HCT116 (cell line): ENCODE results near the gene EEPD1. TPM values are rescaled to one million over a fixed set of nuclear protein-coding genes. Genes with fewer than 3 reads are reported as not detected.

Experiments used
- ATAC-seq: fragments of 200-7000 bp; cut with Tn5 transposase; 2 replicates; pipeline ENCODE4 v1.9.1; 2020; ENCODE audit warnings: mild to moderate bottlenecking, moderate library complexity
- BruUV-seq: library from RNA; stranded (reverse); fragments of 400-500 nt; replicated peaks from 2 replicates; lab custom pipeline; 2021; lab: Mats Ljungman, UMichigan
- CTCF ChIA-PET: fragments of 300-600 bp; sonication (Branson Sonifier 250); formaldehyde crosslinking; loops from one replicate; lab custom pipeline; 2021; ENCODE audit warnings: antibody characterized with exemption; lab: Charles Lee
- POLR2A ChIA-PET: fragments of 300-600, 350-600 bp; sonication (Branson Sonifier 250); formaldehyde crosslinking; loops from one replicate; lab custom pipeline; 2021; ENCODE audit warnings: antibody characterized with exemption; lab: Charles Lee
- RAD21 ChIA-PET, 2 experiments: fragments of 300-600 bp; sonication (Branson Sonifier 250); formaldehyde crosslinking; loops; one replicate each; lab custom pipeline; 2023; ENCODE audit warnings: low total read pairs in 2 of 2; ENCODE audit not compliant: uncharacterized antibody in 2 of 2, unreplicated experiment in 2 of 2, low non-redundant PET in 1 of 2; lab: Charles Lee
- DNase-seq: peaks from one replicate; pipeline ENCODE4 v3.0.0-alpha.2; 2010; ENCODE audit warnings: low read depth, low spot score
- H2AFZ ChIP-seq: fragments of 200-600 bp; shearing (Covaris generic), sonication (generic); 2 replicates; pipeline ENCODE4 v1.6.1; 2017; ENCODE audit warnings: low read depth, mixed run types, mixed read lengths, antibody characterized with exemption, low read length; ENCODE audit not compliant: poor library complexity, severe bottlenecking
- H3K27ac ChIP-seq: 2 replicates; pipeline ENCODE4 v1.5.1; 2012; ENCODE audit warnings: low read depth, low read length
- H3K27me3 ChIP-seq: fragments of 200-600 bp; sonication (generic); 2 replicates; pipeline ENCODE4 v1.6.1; 2016; ENCODE audit warnings: mixed run types, low read length, mixed read lengths; ENCODE audit not compliant: insufficient read depth
- H3K36me3 ChIP-seq, 2 experiments: fragments of 200-500 bp in 1 of 2; fragments of 200-600 bp in 1 of 2; sonication (Bioruptor generic) in 1 of 2; sonication (generic) in 1 of 2; 2 replicates each; pipeline versions ENCODE4 v1.5.1 to v1.6.1; 2014 to 2016; ENCODE audit warnings: low read length in 2 of 2, inconsistent platforms in 1 of 2, mixed read lengths in 1 of 2, mixed run types in 1 of 2; ENCODE audit not compliant: insufficient read depth in 2 of 2, control insufficient read depth in 1 of 2
- H3K4me1 ChIP-seq, 2 experiments: fragments of 200-600 bp in 1 of 2; sonication (generic) in 1 of 2; 2 replicates each; pipeline versions ENCODE4 v1.5.1 to v1.6.1; 2012 to 2017; ENCODE audit warnings: low read length in 2 of 2, inconsistent platforms in 1 of 2, mild to moderate bottlenecking in 1 of 2, mixed read lengths in 1 of 2, mixed run types in 1 of 2, moderate library complexity in 1 of 2; ENCODE audit not compliant: insufficient read depth in 2 of 2, control insufficient read depth in 1 of 2
- H3K4me2 ChIP-seq: fragments of 200-600 bp; sonication (generic); 2 replicates; pipeline ENCODE4 v1.6.1; 2017; ENCODE audit warnings: mixed run types, low read length, mixed read lengths
- H3K4me3 ChIP-seq, 2 experiments: fragments of 200-600 bp in 1 of 2; sonication (generic) in 1 of 2; replicated peaks in 1 of 2; 2 replicates each; pipeline ENCODE4 v1.5.1; 2011 to 2016; ENCODE audit warnings: low read length in 2 of 2, control low read depth in 1 of 2, low read depth in 1 of 2, mild to moderate bottlenecking in 1 of 2, mixed read lengths in 1 of 2, mixed run types in 1 of 2
- H3K79me2 ChIP-seq: fragments of 200-600 bp; sonication (generic); 2 replicates; pipeline ENCODE4 v1.6.1; 2017; ENCODE audit warnings: mild to moderate bottlenecking, mixed run types, low read length, moderate library complexity, mixed read lengths; ENCODE audit not compliant: insufficient read depth
- H3K9ac ChIP-seq: fragments of 200-600 bp; sonication (generic); 2 replicates; pipeline ENCODE4 v1.6.1; 2016; ENCODE audit warnings: low read length, mixed read lengths
- H3K9me2 ChIP-seq: fragments of 200-600 bp; sonication (generic), shearing (Covaris generic); 2 replicates; pipeline ENCODE4 v1.6.1; 2017; ENCODE audit warnings: mixed run types, mild to moderate bottlenecking, moderate library complexity; ENCODE audit not compliant: insufficient read depth
- H3K9me3 ChIP-seq, 2 experiments: fragments of 200-500 bp in 1 of 2; fragments of 200-600 bp in 1 of 2; sonication (Bioruptor generic) in 1 of 2; sonication (generic) in 1 of 2; 2 replicates each; pipeline ENCODE4 v1.6.1; 2014 to 2017; ENCODE audit warnings: low read length in 2 of 2, mixed read lengths in 2 of 2, inconsistent platforms in 1 of 2, low read depth in 1 of 2, mild to moderate bottlenecking in 1 of 2, mixed run types in 1 of 2, moderate library complexity in 1 of 2; ENCODE audit not compliant: control insufficient read depth in 1 of 2, insufficient read depth in 1 of 2
- H4K20me1 ChIP-seq: fragments of 200-600 bp; sonication (generic), shearing (Covaris generic); 2 replicates; pipeline ENCODE4 v1.6.1; 2017; ENCODE audit warnings: mixed run types, mild to moderate bottlenecking, moderate library complexity; ENCODE audit not compliant: insufficient read depth
- CEBPB ChIP-seq: IDR thresholded peaks from 2 replicates; pipeline ENCODE4 v1.6.1; 2012; ENCODE audit warnings: low read depth
- EGR1 ChIP-seq: IDR thresholded peaks from 2 replicates; pipeline ENCODE4 v1.6.1; 2012; ENCODE audit warnings: low read depth
- ELF1 ChIP-seq: IDR thresholded peaks from 2 replicates; pipeline ENCODE4 v1.6.1; 2012; ENCODE audit warnings: low read depth, borderline replicate concordance
- EZH2 ChIP-seq: fragments of 200-600 bp; sonication (generic); IDR thresholded peaks from 2 replicates; pipeline ENCODE4 v1.6.1; 2017; ENCODE audit warnings: antibody characterized with exemption, mixed run types
- EZH2phosphoT487 ChIP-seq: fragments of 200-600 bp; IDR thresholded peaks from 2 replicates; pipeline ENCODE4 v1.6.1; 2018; ENCODE audit warnings: antibody characterized with exemption, borderline replicate concordance
- JUND ChIP-seq: IDR thresholded peaks from 2 replicates; pipeline ENCODE4 v1.6.1; 2012
- POLR2AphosphoS5 ChIP-seq: IDR thresholded peaks from 2 replicates; pipeline ENCODE4 v1.6.1; 2011; ENCODE audit warnings: mild to moderate bottlenecking, low read depth, low read length, moderate library complexity
- REST ChIP-seq: IDR thresholded peaks from 2 replicates; pipeline ENCODE4 v1.6.1; 2012; ENCODE audit warnings: low read depth
- TCF7L2 ChIP-seq: IDR thresholded peaks from 2 replicates; pipeline ENCODE4 v1.7.0; 2011; ENCODE audit warnings: borderline replicate concordance, inconsistent platforms; ENCODE audit not compliant: insufficient read depth, insufficient read length; ENCODE audit errors: extremely low read depth
- intact Hi-C: fragments of 100-400 bp; cut with micrococcal nuclease; formaldehyde crosslinking; loops from 2 replicates; pipeline ENCODE4 v1.10.0; 2022
- total RNA-seq: library from RNA; stranded (reverse); gene quantifications from one replicate; pipeline ENCODE4 v1.2.1, GENCODE V29; 2021; ENCODE audit not compliant: unreplicated experiment

EEPD1 gene
- total RNA-seq, 1 experiment from 2014 or later, result 4.2 TPM

GRCh38 chr7:36192053-36192824, 39.2 kb downstream of the EEPD1 start:
- no peak overlapping the region for H3K4me3 ChIP-seq
- ChIA-PET CTCF (no interaction called here), RAD21 (no interaction called here), POLR2A (no interaction called here)
- H3K36me3 ChIP-seq, result no peaks in the 10 kb centered on the region
- DNase-seq (no peak), ATAC-seq (no peak)
- no peaks in the 10 kb centered on the region for H3K27me3 ChIP-seq
- intact Hi-C loops, result no loop called here
- no peak for TF ChIP-seq JUND
- TF ChIP-seq POLR2AphosphoS5, result no peak
- no peak for TF ChIP-seq CEBPB
- TF ChIP-seq TCF7L2, result no peak
- TF ChIP-seq EGR1, result no peak
- TF ChIP-seq EZH2phosphoT487, result no peak
- TF ChIP-seq EZH2, result no peak
- no peak for TF ChIP-seq REST
- TF ChIP-seq ELF1, result no peak
- H3K27ac ChIP-seq, result no peak overlapping the region
- no peaks in the 10 kb centered on the region for H3K9me3 ChIP-seq
- H3K4me2 ChIP-seq, result no peak overlapping the region
- H2AFZ ChIP-seq, result no peak overlapping the region
- no peaks in the 10 kb centered on the region for H4K20me1 ChIP-seq
- BruUV-seq, result no TSS peak
- H3K4me1 ChIP-seq, result no peaks in the 10 kb centered on the region
- no peaks in the 10 kb centered on the region for H3K79me2 ChIP-seq
- H3K9ac ChIP-seq, result no peak overlapping the region
- no peaks in the 10 kb centered on the region for H3K9me2 ChIP-seq
